WERI-Rb-1 (cell line): ENCODE results near the gene PGA5.
"Not testable (repeated sequence)": the region's sequence is repeated elsewhere in the genome, so short reads cannot be mapped to it uniquely, and the experiment has no call there.

Experiments used
- DNase-seq: peaks from one replicate; pipeline ENCODE4 v3.0.0-alpha.2; 2020
- H3K27ac ChIP-seq: fragments of 250-450 bp; sonication (Bioruptor Pico); 2 replicates; pipeline ENCODE4 v1.5.1; 2020; ENCODE audit warnings: mild to moderate bottlenecking, moderate library complexity
- H3K27me3 ChIP-seq: fragments of 250-450 bp; sonication (Bioruptor Pico); 2 replicates; pipeline ENCODE4 v1.5.1; 2021; ENCODE audit warnings: mild to moderate bottlenecking, low read depth, moderate library complexity; ENCODE audit not compliant: insufficient read depth, severe bottlenecking
- H3K36me3 ChIP-seq: fragments of 250-450 bp; sonication (Bioruptor Pico); 2 replicates; pipeline ENCODE4 v1.5.1; 2020; ENCODE audit warnings: mild to moderate bottlenecking, moderate library complexity
- H3K4me3 ChIP-seq: 2 replicates; pipeline ENCODE4 v1.5.1; 2011; ENCODE audit warnings: low read depth, mild to moderate bottlenecking, control low read depth, low read length
- H3K9me3 ChIP-seq: fragments of 250-450 bp; sonication (Bioruptor Pico); 2 replicates; pipeline ENCODE4 v1.5.1; 2021; ENCODE audit warnings: mild to moderate bottlenecking, moderate library complexity; ENCODE audit not compliant: severe bottlenecking
- CTCF ChIP-seq: IDR thresholded peaks from 2 replicates; pipeline ENCODE4 v1.5.1; 2011; ENCODE audit warnings: low read depth, mild to moderate bottlenecking, control low read depth, inconsistent platforms, low read length

PGA5 gene

GRCh38 chr11:61250796-61251765 lies 10.1 kb downstream of the PGA5 start:
- not testable (repeated sequence) for H3K9me3 ChIP-seq, H3K36me3 ChIP-seq, DNase-seq, H3K27me3 ChIP-seq, H3K4me3 ChIP-seq
- H3K27ac ChIP-seq: peak overlapping the region; percentile 79

GRCh38 chr11:61252332-61252731 lies 11.4 kb downstream of the PGA5 start:
- H3K9me3 ChIP-seq, H3K4me3 ChIP-seq, H3K36me3 ChIP-seq, H3K27me3 ChIP-seq: not testable (repeated sequence)
- peak; percentile 16 for DNase-seq
- peak overlapping the region; percentile 79 for H3K27ac ChIP-seq

- no peaks in the 10 kb centered on the region for H3K9me3 ChIP-seq
- no peaks in the 10 kb centered on the region for H3K27me3 ChIP-seq
- H3K4me3 ChIP-seq: no peak overlapping the region
- TF ChIP-seq CTCF: peak; percentile 98
- H3K27ac ChIP-seq: peak overlapping the region; percentile 16; the same call in 1 of the 2 replicates
- H3K36me3 ChIP-seq: 0 out of 2 replicates have a peak, but pooled peaks cover 5% of the 10 kb centered on the region
- DNase-seq: peak; percentile 76
Measured at GRCh38 chr11:61254403-61255025, 13.5 kb downstream of the PGA5 start.

GRCh38 chr11:61256710-61257482 lies 15.9 kb downstream of the PGA5 start:
- no peak for DNase-seq
- Histone ChIP-seq H3K36me3 (0 out of 2 replicates have a peak, but pooled peaks cover 11% of the 10 kb centered on the region), H3K27me3 (no peaks in the 10 kb centered on the region), H3K9me3 (no peaks in the 10 kb centered on the region), H3K27ac (no peak overlapping the region), H3K4me3 (no peak overlapping the region)
- TF ChIP-seq CTCF: no peak

- Histone ChIP-seq H3K27me3 (no peaks in the 10 kb centered on the region), H3K27ac (no peak overlapping the region), H3K36me3 (0 out of 2 replicates have a peak, but pooled peaks cover 11% of the 10 kb centered on the region), H3K9me3 (no peaks in the 10 kb centered on the region), H3K4me3 (no peak overlapping the region)
- TF ChIP-seq CTCF: no peak
- no peak for DNase-seq
Measured at GRCh38 chr11:61258546-61258945, 17.6 kb downstream of the PGA5 start.

GRCh38 chr11:61259363-61259762 lies 18.4 kb downstream of the PGA5 start:
- Histone ChIP-seq H3K4me3 (no peak overlapping the region), H3K36me3 (peaks cover 11% of the 10 kb centered on the region; the same call in 1 of the 2 replicates), H3K27ac (no peak overlapping the region), H3K27me3 (no peaks in the 10 kb centered on the region), H3K9me3 (no peaks in the 10 kb centered on the region)
- no peak for TF ChIP-seq CTCF
- no peak for DNase-seq
